Sigmoid colon (tissue), 3 donors: ENCODE measurements around the gene RING1.

Experiments used
- CTCF ChIP-seq, 4 experiments: fragments of 450-650 bp in 3 of 4; fragments of 200-600 bp in 1 of 4; IDR thresholded peaks; one replicate each; pipeline ENCODE4 v1.5.1; 2016 to 2019; ENCODE audit warnings: antibody characterized with exemption in 4 of 4, mild to moderate bottlenecking in 3 of 4, moderate library complexity in 2 of 4
- POLR2A ChIP-seq, 2 donors: fragments of 450-650 bp; IDR thresholded peaks; one replicate each; pipeline ENCODE4 v1.6.1; 2016; ENCODE audit warnings: antibody characterized with exemption in 2 of 2, mild to moderate bottlenecking in 2 of 2, moderate library complexity in 2 of 2

GRCh38 chr6:33251395-33252012, 43.2 kb downstream of the RING1 start:
- TF ChIP-seq CTCF (IDR thresholded peaks at IDR 0.05) (no peak), POLR2A (IDR thresholded peaks at IDR 0.05) (no peak)
